ENCODE measurements around the gene CMTM5. TPM values are rescaled to one million over a fixed set of nuclear protein-coding genes. Genes with fewer than 3 reads are reported as not detected.
"Not testable (repeated sequence)": the region's sequence is repeated elsewhere in the genome, so short reads cannot be mapped to it uniquely, and the experiment has no call there.

Gene CMTM5
- total RNA-seq, 1 donor from 2014 or later: not detected

- TF ChIP-seq CTCF (IDR thresholded peaks at IDR 0.05): no peak
- Mint-ChIP-seq H3K36me3 (ENCODE audit: low read depth) (no peaks in the 10 kb centered on the region), H3K27ac (ENCODE audit: unreplicated experiment) (no peak overlapping the region), H3K27me3 (ENCODE audit: low read depth) (peaks cover 30% of the 10 kb centered on the region), H3K9me3 (ENCODE audit: low read depth) (no peaks in the 10 kb centered on the region), H3K4me3 (ENCODE audit: unreplicated experiment) (no peak overlapping the region), H3K4me1 (ENCODE audit: low read depth) (no peaks in the 10 kb centered on the region)
- DNase-seq (ENCODE audit: low spot score): no peak
These were observed 46.8 kb downstream of the CMTM5 start for GRCh38 chr14:23423657-23424056.

DNA sequence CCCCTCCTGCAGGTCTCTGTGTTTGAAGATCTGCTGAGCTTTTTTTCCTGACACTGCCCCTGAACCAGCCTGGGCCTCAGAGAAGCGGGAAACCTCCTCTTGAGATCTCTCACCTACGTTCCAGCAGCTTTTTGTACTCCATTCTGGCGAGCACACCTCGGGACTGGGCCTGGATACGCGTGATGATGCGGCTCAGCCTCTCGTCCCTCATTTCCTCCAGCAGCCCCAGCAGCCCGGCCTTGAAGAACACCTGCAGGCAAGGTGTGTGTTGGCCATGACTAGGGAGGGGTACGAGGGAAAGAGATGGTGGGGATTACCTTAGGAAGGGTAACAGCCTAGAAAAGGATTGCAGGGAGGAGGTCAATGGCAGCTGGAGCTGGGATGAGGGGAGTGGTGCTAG, 48.3 kb downstream of the CMTM5 start:
- no peak overlapping the region for H3K4me3 Mint-ChIP-seq (ENCODE audit: unreplicated experiment)
- H3K9me3 Mint-ChIP-seq (ENCODE audit: low read depth): no peaks in the 10 kb centered on the region
- no peaks in the 10 kb centered on the region for H3K36me3 Mint-ChIP-seq (ENCODE audit: low read depth)
- no peak for TF ChIP-seq CTCF (IDR thresholded peaks at IDR 0.05)
- peaks cover 21% of the 10 kb centered on the region for H3K27me3 Mint-ChIP-seq (ENCODE audit: low read depth)
- DNase-seq (ENCODE audit: low spot score): no peak
- H3K4me1 Mint-ChIP-seq (ENCODE audit: low read depth): no peaks in the 10 kb centered on the region
- no peak overlapping the region for H3K27ac Mint-ChIP-seq (ENCODE audit: unreplicated experiment)

GRCh38 chr14:23425798-23426197, 49.0 kb downstream of the CMTM5 start:
- H3K4me3 Mint-ChIP-seq (ENCODE audit: unreplicated experiment); H3K4me1 Mint-ChIP-seq (ENCODE audit: low read depth); H3K9me3 Mint-ChIP-seq (ENCODE audit: low read depth); H3K36me3 Mint-ChIP-seq (ENCODE audit: low read depth); H3K27ac Mint-ChIP-seq (ENCODE audit: unreplicated experiment); DNase-seq (ENCODE audit: low spot score): not testable (repeated sequence)
- H3K27me3 Mint-ChIP-seq (ENCODE audit: low read depth): peaks cover 19% of the 10 kb centered on the region

GRCh38 chr14:23428686-23429495, 52.0 kb downstream of the CMTM5 start:
- no peak for TF ChIP-seq CTCF (IDR thresholded peaks at IDR 0.05)
- peak; percentile 63 for DNase-seq (ENCODE audit: low spot score)
- H3K4me3 Mint-ChIP-seq (ENCODE audit: unreplicated experiment): no peak overlapping the region

More at GRCh38 chr14:23428686-23429495, 52.0 kb downstream of the CMTM5 start:
- peaks cover 34% of the 10 kb centered on the region for H3K27me3 Mint-ChIP-seq (ENCODE audit: low read depth)
- H3K9me3 Mint-ChIP-seq (ENCODE audit: low read depth): no peaks in the 10 kb centered on the region
- H3K36me3 Mint-ChIP-seq (ENCODE audit: low read depth): no peaks in the 10 kb centered on the region
- H3K4me1 Mint-ChIP-seq (ENCODE audit: low read depth): no peaks in the 10 kb centered on the region
- no peak overlapping the region for H3K27ac Mint-ChIP-seq (ENCODE audit: unreplicated experiment)

Small RNA genes lying within 50 kb of the gene (microRNA-seq; reads per million reads assigned to microRNA genes)
- gene MIR208A (ENCODE audit: borderline number of aligned reads) (13.3 reads per million, percentile 27 among the genes with 10 or more reads in this experiment), gene MIR208B (ENCODE audit: borderline number of aligned reads) (5.5 reads per million, percentile 4 among the genes with 10 or more reads in this experiment)

Other genes starting within 250 kb of the CMTM5 start
- gene SLC7A8, start 193.4 kb upstream of the CMTM5 start, total RNA-seq: 0.31 to 0.89 TPM (median 0.45 TPM) in 3 replicates
- gene RNF212B, start 139.1 kb upstream of the CMTM5 start, total RNA-seq: not detected in 3 replicates
- gene HOMEZ, start 90.9 kb upstream of the CMTM5 start, total RNA-seq: 7.3 to 8.2 TPM (median 7.6 TPM) in 3 replicates
- gene PPP1R3E, start 74.2 kb upstream of the CMTM5 start, total RNA-seq: 11.0 to 20.7 TPM (median 11.2 TPM) in 3 replicates
- gene BCL2L2, start 70.2 kb upstream of the CMTM5 start, total RNA-seq: 21.8 to 34.2 TPM (median 25.9 TPM) in 3 replicates
- gene PABPN1, start 55.6 kb upstream of the CMTM5 start, total RNA-seq: 135 to 182 TPM (median 136 TPM) in 3 replicates
- gene SLC22A17, start 24.2 kb upstream of the CMTM5 start, total RNA-seq: 40.3 to 63.9 TPM (median 44.0 TPM) in 3 replicates
- 29.5 to 36.7 TPM (median 29.6 TPM) in 3 replicates for gene EFS, start 11.9 kb upstream of the CMTM5 start, total RNA-seq
- not detected in 3 replicates for gene IL25, start 4.2 kb upstream of the CMTM5 start, total RNA-seq
- not detected in 3 replicates for gene MYH6, start 31.2 kb downstream of the CMTM5 start, total RNA-seq
- gene MYH7, start 58.6 kb downstream of the CMTM5 start, total RNA-seq: not detected in 3 replicates
- 23.2 to 25.2 TPM (median 23.5 TPM) in 3 replicates for gene NGDN, start 92.7 kb downstream of the CMTM5 start, total RNA-seq
- 5.9 to 11.8 TPM (median 9.8 TPM) in 3 replicates for gene ZFHX2, start 174.7 kb downstream of the CMTM5 start, total RNA-seq
- 11.8 to 21.6 TPM (median 12.3 TPM) in 3 replicates for gene THTPA, start 179.2 kb downstream of the CMTM5 start, total RNA-seq
- gene AP1G2, start 190.7 kb downstream of the CMTM5 start, total RNA-seq: 16.4 to 27.3 TPM (median 18.5 TPM) in 3 replicates
- gene JPH4, start 201.7 kb downstream of the CMTM5 start, total RNA-seq: 0.20 TPM in 1 of 3 replicates, not detected in the others